ENCODE data around the gene RASAL3.
A peak's percentile ranks its signal among the peaks of the same experiment; 100 is the strongest.
"Not testable (repeated sequence)": the region's sequence is repeated elsewhere in the genome, so short reads cannot be mapped to it uniquely, and the experiment has no call there.

Gene RASAL3

DNA sequence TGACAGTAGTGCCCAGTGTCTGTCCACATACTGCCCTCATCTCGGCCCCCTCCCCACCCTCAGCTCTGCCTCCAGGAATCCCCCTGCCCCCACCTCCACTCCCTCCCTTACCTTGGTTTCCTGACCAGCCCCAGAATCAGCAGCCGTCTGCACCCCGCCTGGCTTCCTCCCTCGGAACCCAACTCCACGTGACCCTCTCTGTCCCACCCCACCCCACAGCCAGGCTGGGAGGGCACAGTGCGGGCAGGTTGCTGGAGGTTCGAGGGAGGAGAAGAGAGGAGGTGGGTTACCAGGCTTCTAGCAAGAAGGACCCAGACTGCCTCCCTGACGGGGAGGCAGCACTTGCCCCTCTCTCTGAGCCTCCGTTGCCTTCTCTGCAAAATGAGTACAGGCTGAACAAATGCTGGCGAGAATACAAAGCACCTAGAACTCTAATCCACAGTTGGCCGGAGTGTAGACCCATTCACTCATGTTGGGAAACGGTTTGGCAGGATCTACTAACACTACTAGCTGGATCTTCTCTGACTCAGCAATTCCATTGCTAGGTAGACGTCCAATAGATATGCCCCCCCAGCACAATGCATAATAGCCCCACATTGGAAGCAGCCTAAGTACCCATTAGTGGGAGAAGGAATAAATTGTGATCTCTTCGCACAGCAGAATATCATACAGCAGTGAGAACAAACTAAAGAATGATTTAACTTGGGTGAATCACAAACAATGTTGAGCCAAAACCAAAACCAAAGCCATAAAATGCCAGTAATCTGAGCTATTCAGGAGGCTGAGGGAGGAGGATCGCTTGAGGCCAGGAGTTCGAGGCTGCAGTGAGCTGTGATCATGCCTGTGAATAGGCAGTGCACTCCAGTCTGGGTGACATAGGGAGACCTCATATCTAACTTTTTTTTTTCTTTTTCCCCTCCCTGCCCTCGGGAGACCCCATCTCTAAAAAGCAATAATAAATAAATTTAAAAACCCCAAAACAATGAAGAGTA, at the start of gene RASAL3:
Gene RASAL3 (minus strand): TSS at position 151 of the 992 bp plus-strand sequence. CDS start 186 bp downstream, outside the sequence.
- DNase-seq (ENCODE audit: low read depth): peak; percentile 44

DNA sequence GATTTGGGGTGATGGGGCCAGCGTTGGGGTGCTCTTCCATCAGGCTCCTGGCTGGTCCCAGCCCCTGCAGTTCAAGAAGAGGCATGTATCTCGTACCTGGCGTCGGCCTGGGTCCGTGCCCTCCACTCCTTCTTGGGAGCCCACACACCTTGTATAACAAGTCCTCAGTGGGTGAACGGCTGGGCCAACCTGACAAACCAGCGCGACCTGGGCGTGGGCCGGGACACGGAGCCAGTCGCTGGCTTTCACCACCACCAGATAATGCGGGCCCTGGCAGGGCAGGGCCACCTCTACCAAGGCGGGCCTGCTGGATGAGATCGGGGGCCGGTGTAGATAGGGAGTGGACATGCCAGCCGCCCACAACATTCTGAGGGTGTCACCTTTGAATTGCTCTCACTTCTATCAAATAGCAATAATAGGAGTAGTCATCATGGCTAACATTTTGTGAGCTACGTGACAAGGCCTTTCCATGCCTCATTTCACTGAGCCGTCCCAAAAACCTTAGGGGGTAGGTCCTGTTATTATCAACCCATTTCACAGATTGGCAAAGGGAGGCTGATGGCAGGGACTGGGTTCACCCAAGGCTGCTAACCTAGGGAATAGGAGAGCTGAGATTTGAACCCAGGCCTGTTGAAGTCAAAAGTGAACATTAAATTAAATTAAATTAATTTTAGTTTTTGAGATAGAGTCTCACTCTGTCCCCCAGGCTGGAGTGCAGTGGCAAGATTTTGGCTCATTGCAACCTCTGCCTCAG, 47.5 kb upstream of the RASAL3 start:
- no peak for DNase-seq (ENCODE audit: low read depth)

DNA sequence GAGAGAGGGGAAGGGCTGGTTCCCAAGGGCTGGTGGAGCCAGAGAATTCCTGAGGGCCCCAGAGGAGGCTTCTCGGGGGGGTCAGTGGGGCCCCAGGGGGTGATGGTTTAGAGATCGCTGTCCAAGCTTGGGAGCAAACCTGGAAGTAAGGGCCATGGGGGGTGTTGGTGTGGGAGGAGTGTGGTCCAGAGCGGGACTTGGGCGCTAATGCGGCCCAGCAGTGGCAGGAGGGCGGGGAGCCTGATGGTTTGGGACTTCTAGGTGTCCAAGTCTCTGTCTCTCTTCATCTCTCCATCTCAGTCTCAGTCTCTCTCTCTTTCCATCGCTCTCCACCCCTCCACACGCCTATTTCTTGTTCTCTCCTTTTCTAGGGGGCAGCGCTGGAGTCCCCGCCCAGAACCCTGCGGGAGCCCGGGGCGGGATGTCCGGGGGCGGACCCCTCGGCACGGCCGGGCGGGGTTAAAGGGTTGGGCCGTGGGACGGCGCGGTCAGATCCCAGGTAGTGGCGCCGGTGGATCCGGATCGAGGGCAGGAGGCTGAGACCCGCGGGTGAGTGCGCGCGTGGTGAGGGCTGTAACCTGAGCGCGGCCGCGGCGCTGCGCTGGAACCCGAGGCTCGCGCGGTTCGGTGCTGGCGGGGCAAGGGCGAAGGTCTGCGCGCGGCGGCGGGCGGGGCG, 43.8 kb upstream of the RASAL3 start, which contains the start of gene CYP4F22:
Gene CYP4F22 (plus strand): TSS at position 491 of the 676 bp plus-strand sequence. CDS start 16,812 bp downstream, outside the sequence.
- no peak for DNase-seq (ENCODE audit: low read depth)

DNA sequence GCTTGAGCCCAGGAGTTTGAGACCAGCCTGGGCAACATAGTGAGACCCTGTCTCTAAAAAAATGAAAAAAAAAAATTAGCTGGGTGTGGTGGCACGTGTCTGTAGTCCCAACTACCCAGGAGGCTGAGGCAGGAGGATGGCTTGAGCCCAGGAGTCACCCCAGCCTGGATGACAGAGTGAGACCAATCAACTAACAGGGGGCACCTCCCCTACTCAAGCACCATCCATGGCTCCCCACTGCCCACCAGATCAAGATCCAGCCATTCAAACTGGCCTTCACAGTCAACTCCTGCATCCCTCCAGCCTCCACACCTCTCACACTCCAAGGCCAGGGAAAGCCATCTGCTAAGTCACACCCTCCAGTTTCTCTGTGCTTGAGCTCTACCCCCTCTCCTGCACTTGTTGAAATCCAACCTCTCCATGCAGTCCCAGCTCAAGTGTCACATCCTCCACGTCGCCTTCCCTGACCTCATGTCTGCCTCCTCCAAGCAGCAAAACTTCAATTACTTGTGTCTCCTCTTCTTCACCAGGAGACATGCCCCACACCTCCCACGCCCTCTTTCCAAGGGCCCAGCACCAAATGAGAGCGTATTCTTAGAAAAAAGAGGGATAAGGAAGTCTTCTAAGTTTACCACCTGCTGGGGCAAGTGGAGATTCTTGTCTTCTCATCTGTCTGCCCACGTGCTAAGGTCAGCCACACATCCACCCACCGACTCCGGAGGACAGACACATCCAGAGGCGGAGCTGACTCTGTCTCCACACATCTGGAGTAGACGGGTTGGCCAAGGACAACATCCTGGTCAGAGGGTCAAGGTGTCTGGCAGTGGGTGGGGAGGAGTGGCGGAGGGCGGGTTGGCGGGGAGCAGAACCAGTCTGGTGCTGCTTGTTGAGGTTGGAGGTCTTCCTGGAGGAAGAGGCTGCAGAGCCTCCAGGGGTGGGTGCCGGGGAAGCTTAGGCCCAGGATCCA, 43.0 kb upstream of the RASAL3 start:
- no peak for DNase-seq (ENCODE audit: low read depth)

DNA sequence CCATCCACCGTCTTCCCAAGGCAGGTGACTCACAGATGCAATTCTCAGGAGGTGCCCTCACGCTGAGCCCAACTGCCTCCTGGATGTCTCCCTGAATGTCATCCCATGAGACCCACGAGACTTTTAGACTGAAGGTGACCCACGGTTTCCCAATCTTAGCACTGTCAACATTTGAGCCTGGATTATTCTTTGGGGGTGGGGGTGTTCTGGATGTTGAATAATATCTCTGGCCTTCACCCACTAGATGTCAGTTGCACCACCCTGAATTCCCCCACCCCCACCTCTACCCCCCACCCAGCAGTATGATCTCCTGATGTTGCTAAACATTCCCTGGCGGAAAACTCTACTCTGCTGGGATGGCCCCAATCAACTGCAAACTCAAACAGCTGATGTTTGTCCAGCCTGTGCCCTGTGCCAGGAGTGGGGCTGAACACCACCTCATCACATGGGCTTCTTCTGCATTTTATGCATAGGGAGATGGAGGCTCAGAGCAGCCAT, 41.8 kb upstream of the RASAL3 start:
- no peak for DNase-seq (ENCODE audit: low read depth)

DNA sequence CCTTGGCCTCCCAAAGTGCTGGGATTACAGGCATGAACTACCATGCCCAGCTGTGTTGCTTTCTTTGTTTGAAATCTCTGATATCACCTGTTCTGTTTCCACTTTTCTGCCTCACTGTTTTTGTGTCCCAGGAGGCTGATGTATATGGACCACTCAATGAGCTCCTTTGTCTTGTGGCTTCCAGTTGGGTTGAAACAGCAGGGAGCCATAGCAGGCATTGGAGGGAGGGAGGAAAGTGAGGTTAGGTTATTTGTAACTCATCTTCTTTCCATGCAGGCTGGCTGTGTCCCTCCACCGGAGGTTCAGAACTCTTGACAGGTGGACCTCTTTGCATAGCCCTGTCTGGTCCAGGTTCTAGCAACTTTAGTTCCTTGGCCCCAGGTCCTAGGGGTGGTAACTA, 37.9 kb upstream of the RASAL3 start:
- DNase-seq (ENCODE audit: low read depth): no peak

DNA sequence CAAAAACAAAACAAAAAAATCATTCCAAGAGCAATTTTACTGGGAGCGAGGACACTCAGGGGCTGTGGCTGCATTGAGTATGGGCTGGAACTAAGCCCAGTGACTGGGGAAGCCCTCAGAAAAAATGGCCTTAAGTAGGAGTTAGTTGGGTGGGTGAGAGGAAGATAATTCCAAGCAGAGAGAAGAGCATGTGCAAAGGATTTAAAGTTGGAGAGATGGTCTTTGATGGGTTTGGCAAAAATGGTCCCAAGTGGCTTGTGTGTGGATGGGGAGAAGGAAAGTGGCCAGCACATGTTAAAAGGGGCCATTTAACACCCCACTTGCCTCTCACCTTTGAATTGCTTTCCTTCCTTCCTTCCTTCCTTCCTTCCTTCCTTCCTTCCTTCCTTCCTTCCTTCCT, 37.3 kb upstream of the RASAL3 start:
- DNase-seq (ENCODE audit: low read depth): no peak

DNA sequence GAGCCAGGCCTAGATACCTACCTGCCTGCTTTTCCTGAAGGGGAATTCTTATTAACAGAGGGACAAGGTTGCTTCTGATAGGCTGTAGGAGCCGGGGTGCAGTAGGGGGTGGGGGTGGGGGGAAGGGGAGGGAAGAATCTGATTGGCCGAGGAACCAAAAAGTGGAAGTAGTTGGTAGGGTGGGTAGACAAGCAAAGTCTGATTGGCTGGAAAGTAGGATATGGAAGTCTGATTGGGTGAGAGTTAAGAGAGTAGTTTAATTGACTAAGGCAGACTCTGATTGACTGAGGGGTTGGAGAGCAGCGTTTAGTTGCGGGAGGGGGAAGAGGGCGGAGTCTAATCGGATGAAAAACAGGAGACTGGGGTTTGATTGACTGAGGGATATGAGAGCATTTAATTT, 34.6 kb upstream of the RASAL3 start:
- no peak for DNase-seq (ENCODE audit: low read depth)

DNA sequence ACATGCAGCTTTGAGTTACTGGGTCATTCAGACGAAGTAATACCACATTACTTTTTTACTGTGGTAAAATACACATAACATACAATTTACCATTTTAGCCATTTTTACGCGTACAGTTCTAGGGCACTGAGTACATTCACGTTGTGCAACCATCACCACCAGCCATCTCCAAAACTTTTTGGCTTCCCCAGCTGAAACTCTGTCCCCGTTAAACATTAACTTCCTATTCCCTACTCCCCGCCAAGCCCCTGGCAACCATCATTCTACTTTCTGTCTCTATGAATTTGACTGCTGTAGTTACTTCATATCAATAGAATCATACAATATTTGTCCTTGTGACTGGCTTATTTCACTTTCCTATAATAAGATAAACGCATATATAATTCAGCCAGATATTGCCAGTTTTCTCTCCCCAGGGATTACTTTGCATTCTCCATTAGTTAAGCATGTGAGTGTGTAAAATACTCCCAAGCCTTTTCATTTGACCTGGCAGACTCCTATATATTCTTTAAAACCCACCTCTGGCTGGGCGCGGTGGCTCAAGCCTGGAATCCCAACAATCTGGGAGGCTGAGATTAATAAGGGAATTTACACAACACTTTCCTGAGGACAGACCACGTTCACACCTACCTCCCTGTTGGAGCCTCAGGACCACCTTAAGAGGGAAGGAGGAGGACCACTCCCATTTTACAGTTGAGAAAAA, 34.0 kb upstream of the RASAL3 start:
- no peak for DNase-seq (ENCODE audit: low read depth)

DNA sequence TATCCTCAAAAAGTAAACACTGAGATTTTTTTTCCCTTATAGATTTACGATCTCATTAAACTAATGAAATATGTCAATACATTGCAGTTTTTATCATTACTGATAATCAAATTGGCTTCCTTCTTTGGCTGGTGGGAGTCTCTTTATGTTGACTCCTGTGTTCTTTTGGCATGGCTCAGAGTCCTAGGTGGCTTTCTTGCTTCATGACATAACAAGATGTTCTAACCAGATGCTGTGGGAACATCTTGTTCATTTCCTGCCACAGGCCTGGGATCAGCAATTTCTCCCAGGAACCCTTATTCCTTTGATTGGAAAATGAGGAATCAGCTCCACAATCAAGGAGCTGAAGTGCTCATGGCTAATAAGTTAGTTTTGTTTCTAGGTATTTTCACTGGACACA, 30.8 kb upstream of the RASAL3 start:
- no peak for DNase-seq (ENCODE audit: low read depth)

DNA sequence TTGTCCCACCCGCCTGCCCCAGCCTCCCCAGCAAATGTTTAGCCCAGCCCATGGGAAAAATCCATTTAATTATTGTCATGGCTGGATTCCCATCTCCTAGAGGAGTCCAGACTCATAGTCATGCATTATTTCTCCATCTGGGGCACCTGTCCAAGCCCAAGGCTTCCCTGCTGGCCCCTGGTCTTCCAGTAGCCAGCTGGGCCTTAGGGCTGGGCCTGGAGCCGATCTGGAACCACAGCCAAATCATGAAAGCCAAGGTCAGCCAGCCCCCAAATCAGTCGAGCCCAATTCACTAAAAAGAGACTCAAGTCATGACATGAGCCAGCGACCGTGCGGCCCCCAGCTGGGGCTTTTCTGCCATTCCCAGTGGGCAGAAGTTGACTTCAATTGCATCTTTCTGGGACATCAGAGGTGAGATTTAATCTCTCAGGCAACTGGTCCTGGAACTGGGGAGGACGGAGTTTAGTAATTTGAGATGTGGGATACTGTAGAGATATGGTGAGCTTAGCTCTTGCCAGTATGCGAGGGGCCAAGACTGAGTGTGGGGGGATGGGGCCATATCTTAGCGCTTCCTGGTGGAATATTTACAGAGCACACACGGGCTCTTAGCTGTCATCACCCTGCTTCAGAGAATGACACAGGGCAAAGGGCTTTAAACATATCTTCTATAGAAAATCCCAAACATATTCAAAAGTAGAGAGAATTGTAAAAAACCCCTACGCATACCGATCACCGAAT, 24.3 kb upstream of the RASAL3 start:
- DNase-seq (ENCODE audit: low read depth): no peak

DNA sequence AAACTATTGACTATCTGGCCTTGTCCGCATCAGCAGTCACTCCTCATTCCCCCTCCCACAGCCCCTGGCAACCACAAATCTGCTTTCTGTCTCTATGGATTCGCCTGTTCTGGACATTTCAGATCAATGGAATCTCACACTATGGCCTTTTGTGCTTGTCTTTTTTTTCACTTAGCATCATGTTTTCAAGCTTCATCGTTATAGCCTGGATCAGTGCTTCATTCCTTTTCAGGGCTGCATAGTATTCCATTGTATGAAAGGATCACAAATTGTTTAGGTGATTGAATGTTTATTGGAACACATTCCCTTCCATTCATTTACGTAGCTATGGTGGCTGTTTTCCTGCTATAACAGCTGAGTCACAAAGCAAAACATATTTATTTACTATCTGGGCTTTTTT, 22.7 kb upstream of the RASAL3 start:
- no peak for DNase-seq (ENCODE audit: low read depth)

DNA sequence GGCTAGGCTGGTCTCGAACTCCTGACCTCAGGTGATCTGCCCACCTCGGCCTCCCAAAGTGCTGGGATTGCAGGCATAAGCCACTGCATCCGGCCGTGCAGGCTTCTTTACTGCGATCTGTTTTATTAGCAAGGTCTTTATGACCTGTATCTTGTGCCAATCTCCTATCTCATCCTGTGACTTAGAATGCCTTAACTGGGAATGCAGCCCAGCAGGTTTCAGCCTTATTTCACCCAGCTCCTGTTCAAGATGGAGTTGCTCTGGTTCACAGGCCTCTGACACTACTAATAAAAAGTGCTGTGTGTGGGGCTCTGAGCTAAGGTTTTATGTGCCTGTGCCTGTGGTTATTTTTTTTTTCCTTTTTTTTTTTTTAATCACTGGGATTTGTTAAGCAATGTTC, 21.4 kb upstream of the RASAL3 start:
- not testable (repeated sequence) for DNase-seq (ENCODE audit: low read depth)

DNA sequence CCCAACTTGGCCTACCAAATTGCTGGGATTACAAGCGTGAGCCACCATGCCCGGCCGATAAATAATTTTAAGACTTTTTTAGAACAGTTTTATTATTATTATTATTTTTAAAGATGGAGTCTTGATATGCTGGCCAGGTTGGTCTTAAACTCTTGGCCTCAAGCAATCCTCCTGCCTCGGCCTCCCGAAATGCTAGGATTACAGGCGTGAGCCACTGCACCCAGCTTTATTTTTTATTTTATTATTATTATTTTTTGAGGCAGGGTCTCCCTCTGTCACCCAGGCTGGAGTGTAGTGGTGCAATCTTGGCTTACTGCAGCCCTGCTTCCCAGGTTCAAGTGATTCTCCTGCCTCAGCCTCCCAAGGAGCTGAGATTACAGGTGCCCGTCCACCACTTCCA, 16.7 kb upstream of the RASAL3 start:
- not testable (repeated sequence) for DNase-seq (ENCODE audit: low read depth)

DNA sequence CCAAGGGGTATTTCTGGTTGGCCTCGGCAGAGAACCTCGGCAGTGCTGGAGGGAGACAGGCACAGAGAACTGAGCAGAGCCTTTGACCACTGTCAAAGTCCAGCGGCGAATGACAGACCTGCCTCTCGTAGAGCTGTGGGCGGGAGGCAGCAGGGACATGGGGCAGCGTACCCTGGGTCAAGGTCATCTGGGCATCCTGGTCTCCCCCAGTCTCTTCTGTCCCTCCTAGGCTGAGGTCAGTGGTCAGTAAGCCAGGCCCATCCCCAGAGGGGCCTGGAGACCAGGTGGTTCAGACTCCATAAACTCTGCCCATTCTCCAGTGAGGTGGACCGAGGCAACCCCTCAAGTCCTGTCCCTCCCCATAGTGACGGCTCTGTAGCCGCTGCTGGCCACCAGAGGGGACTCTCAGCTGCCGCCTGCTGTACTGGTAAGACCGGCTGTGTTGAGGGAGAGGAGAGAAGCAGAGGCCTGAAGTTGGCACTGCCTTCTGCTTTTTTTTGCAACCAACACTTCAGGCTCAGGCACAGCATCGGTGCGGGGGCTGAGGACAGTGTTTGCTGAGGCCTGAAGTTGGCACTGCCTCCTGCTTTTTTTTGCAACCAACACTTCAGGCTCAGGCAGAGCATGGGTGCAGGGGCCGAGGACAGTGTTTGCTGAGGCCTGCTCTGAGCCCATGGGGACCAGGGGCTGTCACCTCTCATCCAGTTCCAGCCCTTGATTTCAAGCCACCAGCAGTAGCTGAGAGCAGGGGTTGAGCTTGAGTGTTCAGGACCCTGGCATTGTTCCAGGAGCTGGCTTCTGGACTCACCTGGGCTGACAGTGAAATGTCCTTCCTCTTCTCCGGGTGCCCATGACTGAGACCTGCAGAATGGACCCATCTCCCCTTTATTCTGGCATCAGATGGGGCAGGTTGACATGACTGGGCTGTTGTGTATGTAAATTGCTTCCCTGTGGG, 15.3 kb upstream of the RASAL3 start, which contains the start of gene PGLYRP2:
Gene PGLYRP2 (minus strand): TSS at position 111 of the 955 bp plus-strand sequence. CDS start 130 bp downstream, outside the sequence.
- no peak for DNase-seq (ENCODE audit: low read depth)

DNA sequence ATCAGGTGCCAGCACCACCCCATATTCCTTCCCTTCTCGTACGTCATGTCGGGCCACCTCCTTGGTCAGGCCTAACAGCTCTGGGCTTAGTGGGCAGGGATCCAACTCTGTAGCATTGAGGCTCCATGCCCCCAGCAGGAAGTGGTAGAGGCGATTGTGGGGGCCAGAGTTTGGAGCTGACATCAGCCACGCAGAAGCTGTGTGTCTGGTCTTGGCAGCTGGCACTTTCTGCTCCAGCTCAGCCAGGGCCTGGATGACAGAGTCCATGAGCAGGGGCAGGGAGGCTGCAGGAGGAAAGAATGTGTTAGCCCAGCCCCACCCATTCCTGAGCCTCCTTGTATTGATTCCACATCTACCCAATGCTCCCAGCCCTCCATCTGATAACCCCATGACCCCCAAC, 12.0 kb upstream of the RASAL3 start:
- no peak for DNase-seq (ENCODE audit: low read depth)

DNA sequence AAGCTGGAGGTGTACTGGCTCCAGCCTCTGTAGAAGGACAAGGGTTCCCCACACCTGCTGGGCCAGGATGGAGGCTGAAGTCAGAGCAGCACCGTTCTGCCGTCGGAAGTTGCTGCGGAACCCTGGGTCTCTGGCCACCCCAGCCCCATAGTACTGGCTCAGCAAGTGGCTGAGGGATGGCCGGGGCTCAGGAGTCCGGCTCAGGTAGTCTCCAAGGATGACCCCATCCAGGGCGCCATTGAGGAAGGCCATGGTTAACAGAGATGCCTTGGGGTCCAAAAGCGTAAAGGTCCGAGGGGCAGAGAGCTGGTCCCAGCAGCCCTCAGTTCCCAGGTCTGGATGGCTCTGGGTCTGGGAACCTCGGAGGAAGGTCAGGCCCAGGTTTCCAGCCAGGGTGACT, 11.3 kb upstream of the RASAL3 start:
- DNase-seq (ENCODE audit: low read depth): no peak

DNA sequence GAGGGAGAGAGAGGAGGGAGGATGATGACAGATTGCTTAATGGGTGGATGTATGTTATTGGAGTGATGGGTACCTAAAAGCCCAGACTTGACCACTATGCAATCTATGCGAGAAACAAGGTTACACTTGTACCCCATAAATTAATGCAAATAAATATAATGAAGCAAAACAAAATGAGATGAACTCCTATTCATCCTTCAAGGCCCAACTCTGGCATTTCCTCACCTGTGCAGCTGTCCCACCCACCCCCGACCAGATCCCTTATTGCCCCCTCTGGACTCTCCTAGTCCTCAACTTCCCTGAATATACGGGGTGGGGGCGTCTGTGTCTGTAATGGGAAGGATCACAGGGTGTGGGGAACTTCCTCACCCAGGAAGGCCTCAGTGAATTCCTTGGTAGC, 10.8 kb upstream of the RASAL3 start:
- no peak for DNase-seq (ENCODE audit: low read depth)
